Stimulated activated CD4-positive, alpha-beta T cell treated with anti-CD3 and anti-CD28 coated beads, Interleukin-15, amount 100 ng/mL, for 24 hours (primary cell): ENCODE results near the gene UBR4.
A peak's percentile ranks its signal among the peaks of the same experiment; 100 is the strongest.

Source experiments
- DNase-seq: peaks from one replicate; pipeline ENCODE4 v3.0.0-alpha.2; 2020

Gene UBR4

DNA sequence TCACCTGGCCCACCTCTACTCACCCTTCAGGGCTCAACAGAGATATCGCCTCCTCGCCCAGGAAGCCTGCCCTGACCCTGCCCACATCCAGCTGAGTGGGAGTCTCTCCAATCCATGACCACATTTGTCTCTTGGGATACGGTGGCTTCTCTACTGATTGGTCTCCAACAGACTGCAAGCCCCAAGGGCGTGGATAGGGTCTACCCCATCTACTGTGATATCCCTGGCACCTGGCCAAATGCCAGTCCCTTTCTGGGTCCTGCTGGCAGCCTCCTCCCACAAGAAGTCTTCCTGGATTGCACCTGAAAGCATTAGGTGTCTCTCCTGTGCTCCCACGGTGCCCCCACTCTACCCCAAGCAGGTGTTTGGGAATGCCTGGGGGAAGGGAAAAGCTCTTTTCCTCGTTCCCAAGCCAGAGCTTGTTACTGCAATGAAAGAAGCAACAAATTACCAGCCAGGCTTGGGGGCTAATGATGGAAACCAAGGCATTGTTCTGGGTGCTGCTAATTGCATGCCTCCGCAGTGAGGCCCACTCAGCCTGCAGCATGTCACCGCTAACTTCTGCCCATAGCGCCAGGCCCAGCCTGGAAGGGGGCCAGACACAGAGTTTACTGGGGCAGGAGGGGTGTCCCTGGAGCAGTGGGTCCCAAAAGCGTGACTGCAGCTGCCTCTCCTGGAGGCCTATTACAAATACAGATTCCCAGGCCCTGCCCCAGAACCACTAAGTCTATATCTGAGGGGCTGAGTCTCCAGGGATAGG lies 162.9 kb downstream of the UBR4 start:
- DNase-seq: no peak

GRCh38 chr1:19045898-19046880 lies 163.9 kb downstream of the UBR4 start:
- no peak for DNase-seq

GRCh38 chr1:19044975-19045831 lies 164.9 kb downstream of the UBR4 start:
- DNase-seq: no peak

- DNase-seq: no peak
These were observed 165.6 kb downstream of the UBR4 start for GRCh38 chr1:19044471-19044870.

- DNase-seq: no peak
These were observed 166.3 kb downstream of the UBR4 start for GRCh38 chr1:19043579-19044443.

DNA sequence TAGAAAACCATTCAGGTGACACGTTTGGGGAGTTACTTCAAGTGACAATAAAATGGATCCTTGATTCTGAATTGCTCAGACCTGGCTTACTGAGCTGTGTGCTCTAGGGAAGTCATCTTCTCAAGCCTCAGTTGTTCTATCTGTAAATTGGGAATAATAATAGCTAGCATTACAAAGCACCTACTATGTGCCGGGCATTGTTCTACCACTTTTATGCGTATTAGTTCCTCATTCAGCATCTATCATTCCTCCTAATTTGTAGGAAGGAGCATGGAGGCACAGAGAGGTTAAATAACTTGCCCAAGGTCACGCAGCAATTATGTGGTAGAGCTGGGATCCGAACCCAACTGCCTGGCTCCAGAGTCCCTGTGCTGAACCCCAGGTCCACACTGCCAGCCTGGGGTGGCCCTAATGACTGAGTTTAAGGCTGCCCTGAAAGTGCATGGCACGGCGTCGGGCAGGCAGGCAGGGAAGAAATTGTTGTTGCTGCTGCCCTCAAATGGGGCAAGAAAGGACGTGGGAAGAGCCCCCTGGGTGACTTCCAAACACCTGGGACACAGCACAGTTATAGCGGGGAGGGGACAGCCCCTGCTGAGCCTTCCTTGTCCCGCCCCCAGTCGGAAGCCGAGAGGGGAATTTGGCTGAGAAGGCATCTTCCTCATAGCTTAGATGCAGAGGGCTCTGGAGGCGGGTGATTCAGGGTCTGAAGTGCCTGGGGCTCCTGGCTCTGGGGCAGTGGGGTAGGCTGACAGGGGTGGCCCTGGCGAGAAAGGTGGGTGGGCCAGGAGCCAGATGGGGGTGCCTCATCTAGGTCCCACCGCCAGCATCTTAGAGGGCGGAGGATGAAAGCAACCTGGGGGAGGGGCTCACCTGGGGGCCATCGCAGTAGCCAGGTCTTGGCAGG lies 167.1 kb downstream of the UBR4 start:
- peak; percentile 36 for DNase-seq

DNA sequence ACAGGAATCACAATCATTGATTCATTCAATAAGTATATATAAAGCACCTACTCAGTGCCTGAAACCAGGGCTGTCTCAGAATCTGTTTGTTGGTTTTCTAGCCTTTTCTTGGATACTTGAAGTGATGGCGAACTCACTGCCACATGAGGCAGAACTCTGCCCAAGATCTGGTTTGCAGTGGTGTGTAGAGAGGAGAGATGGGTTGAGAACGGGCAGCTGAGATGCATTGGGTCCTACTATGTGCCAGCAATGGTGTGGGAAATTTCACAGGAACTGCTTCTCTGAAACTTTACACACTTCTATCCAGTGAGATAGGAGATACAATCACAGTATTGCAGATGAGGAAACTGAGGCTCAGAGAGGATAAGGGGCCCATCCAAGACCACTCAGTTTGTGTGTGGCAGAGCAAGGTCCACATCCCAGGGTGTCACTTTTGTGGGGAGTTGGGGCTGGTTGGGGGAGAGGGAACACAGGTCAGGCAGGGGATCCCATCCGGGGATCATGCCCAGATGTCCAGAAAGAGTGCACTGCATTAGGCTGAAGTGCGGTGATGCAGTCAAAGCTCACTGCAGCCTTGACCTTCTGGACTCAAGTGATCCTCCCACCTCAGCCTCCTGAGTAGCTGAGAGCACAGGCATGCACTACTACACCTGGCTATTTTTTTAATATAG lies 169.9 kb downstream of the UBR4 start:
- no peak for DNase-seq

GRCh38 chr1:19038732-19039131 lies 171.3 kb downstream of the UBR4 start:
- DNase-seq: no peak

- DNase-seq: no peak
These were observed 172.0 kb downstream of the UBR4 start for GRCh38 chr1:19038096-19038495.

- DNase-seq: no peak
These were observed 172.4 kb downstream of the UBR4 start for GRCh38 chr1:19037659-19038058.

- no peak for DNase-seq
These were observed 173.1 kb downstream of the UBR4 start for GRCh38 chr1:19036813-19037605.

DNA sequence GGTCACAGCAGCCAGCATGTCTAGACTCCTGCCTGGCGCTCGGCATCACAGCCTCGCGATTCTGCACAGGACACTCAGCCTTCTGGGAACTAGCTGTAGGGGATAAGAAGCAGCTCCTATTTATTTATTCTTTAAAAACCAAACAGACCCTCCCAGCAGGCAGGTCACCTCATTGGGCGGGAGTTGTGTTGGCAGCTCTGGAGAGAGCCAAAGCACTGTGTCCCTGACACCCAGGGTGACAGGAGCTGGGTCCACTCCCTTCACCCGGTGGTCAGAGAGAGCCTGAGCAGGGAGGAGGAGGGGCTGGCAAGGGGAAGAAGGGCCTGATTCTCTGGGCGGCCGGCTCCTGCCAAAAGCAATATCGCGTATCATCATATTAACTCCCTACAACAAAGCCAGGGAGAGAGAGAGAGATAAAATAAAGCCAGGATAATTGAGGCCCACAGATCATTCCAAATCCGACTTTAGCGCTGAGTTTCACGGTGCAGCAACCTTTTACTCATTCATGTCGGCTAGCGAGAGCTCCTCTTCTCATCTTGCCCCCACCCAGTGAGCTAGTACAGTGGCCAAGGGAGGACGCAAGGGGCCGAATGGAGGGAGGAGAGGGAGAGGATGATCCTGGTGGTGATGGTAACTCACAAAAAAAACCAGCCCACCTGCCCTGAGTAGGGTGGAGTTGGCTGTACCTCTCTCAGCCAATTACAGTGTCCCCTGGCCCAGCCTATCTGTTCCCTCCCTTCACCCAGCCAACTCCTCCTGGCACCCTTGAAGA lies 173.8 kb downstream of the UBR4 start:
- no peak for DNase-seq

- no peak for DNase-seq
These were observed 174.6 kb downstream of the UBR4 start for GRCh38 chr1:19035377-19036040.

GRCh38 chr1:19034721-19035120 lies 175.3 kb downstream of the UBR4 start:
- no peak for DNase-seq

- no peak for DNase-seq
These were observed 176.0 kb downstream of the UBR4 start for GRCh38 chr1:19033926-19034680.

- DNase-seq: no peak
These were observed 176.6 kb downstream of the UBR4 start for GRCh38 chr1:19033515-19033839.
